ENCODE data around the gene NBEAL2.

NBEAL2 gene

GRCh38 chr3:46965151-46965550 lies 14.3 kb upstream of the NBEAL2 start:
- no peak for DNase-seq (ENCODE audit: low spot score)

- DNase-seq (ENCODE audit: low spot score): no peak
Observed at GRCh38 chr3:46966811-46967210, 12.7 kb upstream of the NBEAL2 start.

DNA sequence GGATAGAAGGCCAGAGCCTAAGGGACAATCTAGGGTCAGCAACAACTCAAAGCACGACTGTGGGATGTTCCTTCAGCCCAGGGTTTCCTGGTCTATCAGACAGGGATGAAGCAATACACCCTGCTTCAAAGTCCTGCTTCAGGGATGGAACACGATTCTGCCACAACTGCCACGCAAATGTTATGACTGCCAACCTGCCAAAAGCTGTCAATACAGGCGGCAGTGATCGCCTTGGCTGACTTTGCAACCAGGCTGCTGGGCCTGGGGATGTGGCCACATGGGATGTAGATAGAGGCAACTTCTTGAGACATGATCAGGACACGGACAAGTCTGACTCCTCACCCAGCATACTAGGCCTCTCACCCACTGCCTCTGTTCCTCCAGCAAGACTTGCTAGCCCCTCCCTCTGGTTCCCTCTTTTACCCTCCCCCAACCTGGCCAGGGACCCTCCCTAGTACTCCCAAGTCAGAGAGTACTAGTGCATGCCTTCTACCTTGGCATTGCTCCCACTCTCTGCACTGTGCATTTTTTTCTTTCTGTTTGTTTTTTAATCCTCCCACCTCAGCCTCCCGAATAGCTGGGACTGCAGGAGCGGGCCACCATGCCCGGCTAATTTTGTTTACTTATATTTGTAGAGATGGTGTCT lies 10.6 kb upstream of the NBEAL2 start:
- no peak for DNase-seq (ENCODE audit: low spot score)

DNA sequence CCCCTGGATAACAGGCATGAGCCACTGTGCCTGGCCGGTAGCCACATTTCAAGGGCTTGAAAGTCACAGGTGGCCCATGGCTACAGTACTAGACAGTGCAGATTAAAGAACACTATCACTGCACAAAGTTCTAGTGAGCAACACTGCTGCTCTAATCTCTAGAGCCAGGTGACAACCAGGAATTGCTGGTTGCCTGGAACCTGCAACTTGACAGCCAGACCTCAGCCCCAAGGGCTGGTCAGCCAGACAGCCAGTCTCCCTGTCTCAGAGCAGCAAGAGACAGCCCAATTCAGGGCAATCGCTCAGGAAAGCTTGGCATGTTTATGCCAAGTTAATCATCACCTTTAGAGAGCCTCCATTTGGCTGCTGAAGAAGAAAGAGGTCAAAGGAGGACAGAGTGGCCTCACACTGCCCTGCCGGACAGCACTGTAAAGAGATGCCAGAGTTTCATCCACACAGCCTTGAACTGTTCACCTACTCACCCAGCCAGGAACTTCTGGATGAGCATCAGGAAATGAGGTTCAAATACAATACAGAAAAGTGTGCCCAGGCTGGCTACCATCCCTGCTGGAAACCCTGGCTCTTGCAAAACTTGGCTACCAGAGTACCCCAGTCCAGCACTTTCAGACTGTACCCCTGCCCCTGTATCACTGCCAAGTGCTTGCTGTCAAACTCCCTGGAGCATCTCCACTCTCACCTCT lies 8.9 kb upstream of the NBEAL2 start:
- no peak for DNase-seq (ENCODE audit: low spot score)

- DNase-seq (ENCODE audit: low spot score): no peak
Observed at GRCh38 chr3:46971151-46971550, 8.3 kb upstream of the NBEAL2 start.

- no peak for DNase-seq (ENCODE audit: low spot score)
Observed at GRCh38 chr3:46971742-46972141, 7.7 kb upstream of the NBEAL2 start.

DNA sequence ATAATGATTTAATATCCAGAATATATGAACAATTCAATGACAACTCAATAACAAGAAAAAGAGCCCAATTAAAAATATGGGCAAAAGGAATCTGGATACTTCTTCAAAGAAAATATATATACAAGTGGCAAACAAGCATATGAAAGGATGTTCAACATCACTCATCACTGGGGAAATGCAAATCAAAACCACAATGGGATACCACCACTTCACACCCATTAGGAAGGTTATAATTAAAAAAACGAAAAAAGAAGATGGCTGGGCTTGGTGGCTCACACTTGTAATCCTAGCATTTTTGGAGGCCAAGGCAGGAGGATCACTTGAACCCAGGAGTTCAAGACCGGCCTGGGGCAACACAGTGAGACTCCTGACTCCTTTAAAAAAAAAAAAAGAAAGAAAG lies 7.1 kb upstream of the NBEAL2 start:
- no peak for DNase-seq (ENCODE audit: low spot score)

GRCh38 chr3:46974421-46975171 lies 4.9 kb upstream of the NBEAL2 start:
- no peak for DNase-seq (ENCODE audit: low spot score)

DNA sequence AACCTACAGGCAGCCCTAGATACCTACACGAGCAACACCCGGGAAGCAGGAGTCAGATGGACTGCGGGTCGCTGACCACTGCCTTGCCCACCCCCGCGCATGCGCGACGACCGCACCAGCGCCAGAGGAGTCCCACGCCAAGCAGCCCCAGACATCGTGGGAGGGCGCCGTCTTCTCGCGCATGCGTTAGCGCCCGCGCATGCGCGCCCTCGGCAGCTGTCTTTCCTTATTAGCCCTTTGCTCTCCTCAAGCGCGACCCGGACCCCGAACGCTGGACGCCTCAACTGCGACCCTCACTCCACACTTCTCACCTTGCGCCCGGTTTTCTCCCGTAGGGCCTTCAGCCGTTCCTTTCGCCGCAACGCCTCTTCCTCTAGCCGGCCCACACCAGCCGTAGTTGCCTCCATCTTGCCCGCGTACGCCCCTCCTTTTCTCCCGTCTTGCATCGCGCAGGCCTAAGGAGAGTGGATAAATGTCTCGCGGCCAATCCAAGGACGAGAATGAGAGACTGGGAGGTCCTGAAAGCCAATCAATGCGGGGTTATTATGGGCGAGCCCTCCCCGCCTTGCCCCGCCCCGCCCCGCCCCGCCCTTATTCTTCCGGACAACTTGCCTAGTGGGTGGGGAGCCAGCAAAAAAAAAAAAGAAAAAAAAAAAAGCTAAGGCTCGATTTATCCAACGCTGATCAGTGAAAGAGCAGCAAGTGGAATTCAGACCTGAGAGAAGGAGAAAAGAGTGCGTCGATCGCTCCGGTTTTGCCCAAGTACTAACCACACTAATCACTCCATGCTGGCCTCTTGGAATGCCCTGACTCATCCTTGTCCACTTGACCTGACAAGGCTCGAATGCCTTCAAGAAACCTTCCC lies 2.9 kb upstream of the NBEAL2 start, which contains the start of gene CCDC12:
CCDC12 (minus strand) TSS at position 420 of the 865 bp plus-strand sequence; CDS start at position 407, 13 bp downstream.
- DNase-seq (ENCODE audit: low spot score): peak; percentile 97

DNA sequence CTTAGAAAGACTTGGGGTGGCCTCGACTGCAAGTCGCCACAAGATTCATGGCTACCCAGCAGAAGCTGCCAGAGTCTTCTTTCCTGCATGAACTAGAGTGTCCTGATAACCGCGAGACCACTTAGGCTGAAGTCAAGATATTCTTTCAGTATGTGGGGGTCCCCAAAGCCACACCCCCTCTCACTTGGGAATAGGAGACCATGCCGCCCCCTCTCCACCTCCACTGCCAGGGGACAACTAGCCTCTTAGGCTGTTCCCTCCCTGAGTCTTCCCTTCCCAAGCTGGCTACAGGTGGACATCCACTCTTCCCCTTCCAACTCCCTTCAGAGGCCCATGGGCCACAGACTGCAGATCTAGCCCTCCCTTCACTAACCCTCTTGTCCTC lies 1.7 kb upstream of the NBEAL2 start:
- no peak for DNase-seq (ENCODE audit: low spot score)

GRCh38 chr3:46978381-46978780 lies 1.1 kb upstream of the NBEAL2 start:
- DNase-seq (ENCODE audit: low spot score): no peak

DNA sequence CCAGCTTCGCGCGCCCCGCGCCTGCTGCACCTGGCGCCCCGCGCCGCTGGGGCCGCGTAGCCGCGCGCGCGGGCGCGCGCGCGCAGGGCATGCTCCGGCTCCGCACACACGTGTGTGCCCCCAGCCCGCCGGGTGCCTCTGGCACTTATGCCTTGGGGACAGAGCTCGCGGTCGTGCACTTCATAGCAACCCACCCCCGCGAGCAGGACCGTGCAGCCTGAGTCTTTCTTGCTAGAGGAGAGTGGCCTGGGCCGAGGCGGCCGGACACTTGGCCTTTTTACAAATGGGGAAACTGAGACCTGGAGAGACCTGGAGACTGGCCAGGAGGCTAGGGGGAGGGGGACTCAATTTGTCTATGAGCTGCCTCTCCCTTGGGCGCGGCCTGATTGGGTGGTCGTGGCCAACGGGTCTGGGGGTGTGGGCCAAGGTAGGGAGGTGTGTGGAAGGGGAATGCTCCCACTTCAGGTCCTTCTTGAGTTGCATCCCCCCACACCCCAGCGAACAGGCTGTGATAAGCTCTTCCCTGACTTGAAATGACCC lies 562 bp downstream of the NBEAL2 start:
- DNase-seq (ENCODE audit: low spot score): no peak

GRCh38 chr3:46981932-46982471 lies 2.5 kb downstream of the NBEAL2 start:
- DNase-seq (ENCODE audit: low spot score): no peak

DNA sequence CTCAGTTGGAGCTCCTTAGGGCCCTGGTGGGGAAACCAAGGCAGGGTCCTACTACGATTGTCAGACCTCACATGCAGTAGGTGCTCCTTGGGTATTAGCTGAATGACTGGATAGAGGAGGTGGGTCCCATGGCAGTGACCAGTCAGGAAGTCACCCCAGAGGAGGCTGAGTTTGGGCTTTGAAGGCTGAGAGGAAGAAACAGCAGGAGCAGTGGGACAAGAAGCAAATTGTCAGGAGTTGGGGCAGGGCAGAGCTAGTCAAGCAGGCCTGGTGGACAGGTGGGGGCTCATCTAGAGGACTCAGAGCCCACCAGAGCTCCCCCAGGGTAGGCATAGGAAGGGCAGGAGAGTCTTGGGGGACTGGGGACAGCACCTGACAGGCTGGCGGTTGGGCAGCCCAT lies 3.1 kb downstream of the NBEAL2 start:
- DNase-seq (ENCODE audit: low spot score): no peak

DNA sequence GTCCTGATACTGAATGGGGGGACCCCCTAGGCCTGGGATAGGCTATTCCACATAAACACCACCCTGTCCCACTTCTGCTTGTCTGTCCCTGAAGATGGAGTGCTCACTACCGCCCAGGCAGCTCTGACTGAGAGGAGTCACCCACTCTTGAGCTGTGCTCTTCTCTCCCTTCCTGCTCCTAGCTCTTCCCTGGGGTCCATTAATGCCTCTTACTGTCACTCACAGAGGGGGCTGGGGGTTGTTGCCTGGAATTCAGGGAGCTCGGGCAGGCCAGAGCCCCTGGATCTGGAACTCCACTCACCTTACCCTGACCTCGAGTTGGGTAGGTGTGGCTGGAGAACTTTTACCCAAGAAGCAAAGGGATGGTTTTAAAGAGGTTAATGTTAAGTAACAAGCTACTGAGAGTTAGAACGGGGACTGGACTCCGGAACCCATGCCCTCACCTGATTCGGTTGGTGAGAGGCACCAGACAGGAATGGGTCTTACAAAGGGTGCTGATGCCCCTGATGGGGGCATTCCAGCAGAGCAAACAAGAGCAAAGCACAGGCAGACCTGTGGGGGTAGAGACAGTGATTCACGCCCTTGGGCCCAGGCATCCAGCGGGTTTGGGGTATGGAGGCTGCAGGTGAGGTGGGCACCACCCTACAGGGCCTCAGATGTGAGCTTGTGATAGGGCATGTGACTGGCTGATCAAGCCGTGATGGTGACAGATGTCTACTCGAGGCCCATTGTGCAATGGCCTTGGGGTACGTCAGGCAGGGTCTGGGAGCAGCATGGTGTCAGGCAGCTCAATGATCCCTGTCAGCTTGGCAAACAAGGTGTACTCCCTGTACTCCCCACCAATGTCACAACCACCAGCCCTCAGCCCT lies 5.4 kb downstream of the NBEAL2 start:
- DNase-seq (ENCODE audit: low spot score): no peak

DNA sequence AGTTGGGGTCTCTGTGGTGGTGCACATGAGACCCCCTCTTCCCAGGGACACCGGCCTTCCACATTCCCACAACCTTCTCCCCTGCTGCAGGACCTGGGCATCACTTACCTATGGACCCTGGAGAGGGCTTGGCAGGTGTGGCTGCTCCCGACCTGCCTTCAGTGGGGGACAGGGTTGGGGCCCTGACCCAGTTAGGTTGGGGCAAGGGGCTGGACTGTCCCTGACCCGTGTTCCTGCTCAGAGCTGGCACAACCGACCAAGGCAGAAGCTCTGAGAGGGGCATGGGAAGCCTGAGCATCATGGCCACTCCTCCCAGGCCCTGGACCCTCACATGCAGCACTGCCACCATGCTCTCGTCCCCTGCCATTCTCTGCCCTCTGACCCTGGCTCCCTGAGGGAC lies 6.1 kb downstream of the NBEAL2 start:
- no peak for DNase-seq (ENCODE audit: low spot score)

DNA sequence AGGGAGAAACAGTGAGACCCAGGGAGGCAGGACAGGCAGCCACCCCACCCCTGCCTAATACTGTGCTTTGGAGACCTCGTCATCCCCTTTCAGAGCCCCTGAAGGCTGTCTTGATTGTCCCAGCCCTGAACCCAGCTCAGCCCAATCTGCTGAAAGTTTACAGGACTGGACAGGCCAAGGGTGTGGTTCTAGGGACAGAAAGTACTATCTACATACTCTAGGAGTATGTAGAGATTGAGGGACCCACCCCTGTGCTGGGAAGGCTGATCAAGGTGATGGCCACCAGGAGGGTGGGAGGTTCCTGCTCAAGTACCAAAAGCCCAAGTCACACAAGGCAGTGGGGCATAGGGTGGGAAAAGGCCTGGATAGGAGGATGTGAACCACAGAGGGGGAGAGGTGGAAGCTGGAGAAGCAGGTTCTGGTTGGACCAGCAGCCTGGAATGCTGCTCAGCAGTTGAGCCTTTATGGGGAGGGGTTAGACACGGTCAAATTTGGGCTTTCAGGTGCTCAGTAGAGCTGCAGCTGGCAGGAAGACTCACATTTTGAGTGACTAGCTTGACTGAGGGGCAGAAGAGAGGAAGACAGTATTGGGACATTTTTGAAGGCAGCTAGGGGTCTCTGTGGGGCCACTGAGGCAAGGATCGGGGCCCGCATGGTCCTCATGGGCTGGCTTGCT lies 6.7 kb downstream of the NBEAL2 start:
- no peak for DNase-seq (ENCODE audit: low spot score)

GRCh38 chr3:46986782-46987310 lies 7.4 kb downstream of the NBEAL2 start:
- no peak for DNase-seq (ENCODE audit: low spot score)

DNA sequence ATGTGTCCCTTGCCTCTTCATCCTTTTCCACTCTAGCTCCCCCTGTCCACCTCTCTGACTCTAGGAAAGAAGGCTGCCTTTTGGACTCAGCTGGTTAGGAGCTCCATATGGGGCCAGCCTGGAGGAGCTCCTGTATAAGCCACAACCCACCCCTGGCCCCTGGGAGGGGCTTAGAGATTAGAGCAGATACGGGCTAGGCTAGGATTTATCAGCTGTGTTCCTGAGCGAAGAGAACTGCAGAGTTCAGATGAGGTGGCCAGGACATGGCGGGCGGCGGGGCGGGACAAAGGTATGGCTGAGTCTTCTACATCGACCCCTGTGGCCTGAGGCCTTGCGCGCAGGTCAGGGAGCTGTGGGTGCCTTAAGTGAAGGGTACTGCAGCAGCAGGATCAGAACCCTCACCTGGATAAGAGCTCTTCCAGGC lies 7.9 kb downstream of the NBEAL2 start:
- DNase-seq (ENCODE audit: low spot score): no peak

Data from activated CD4-positive, alpha-beta T cell treated with anti-CD3 and anti-CD28 coated beads, Interleukin-2, Interleukin-4, amounts not matched to agents 100 ng/mL and 50 ng/mL, durations not matched to agents 16 hours and 8 hours (primary cell).